Smooth muscle cell (in vitro differentiated cells): ENCODE measurements around the gene AVPI1. TPM values are rescaled to one million over a fixed set of nuclear protein-coding genes. Genes with fewer than 3 reads are reported as not detected.

Source experiments
- DNase-seq: peaks from one replicate; lab custom pipeline; 2025; ENCODE audit not compliant: unreplicated experiment; lab: John Stamatoyannopoulos, UW
- H2AFZ ChIP-seq: fragments of 200-600 bp; sonication (generic); 2 replicates; pipeline ENCODE4 v1.6.0; 2016; ENCODE audit warnings: antibody characterized with exemption, low read depth, mild to moderate bottlenecking
- H3F3A ChIP-seq: fragments of 200-600 bp; sonication (generic); 2 replicates; pipeline ENCODE4 v1.6.0; 2017; ENCODE audit warnings: antibody characterized with exemption, low read depth
- H3K27ac ChIP-seq: fragments of 200-600 bp; sonication (generic); 2 replicates; pipeline ENCODE4 v1.5.1; 2016; ENCODE audit warnings: low read depth, mild to moderate bottlenecking
- H3K27me3 ChIP-seq: fragments of 200-600 bp; sonication (generic); 2 replicates; pipeline ENCODE4 v1.6.1; 2016; ENCODE audit warnings: low read depth, mild to moderate bottlenecking
- H3K36me3 ChIP-seq: fragments of 200-600 bp; sonication (generic); 2 replicates; pipeline ENCODE4 v1.5.1; 2016; ENCODE audit warnings: low read depth
- H3K4me1 ChIP-seq: fragments of 200-600 bp; sonication (generic); 2 replicates; pipeline ENCODE4 v1.5.1; 2016; ENCODE audit warnings: low read depth
- H3K4me2 ChIP-seq: fragments of 200-600 bp; sonication (generic); 2 replicates; pipeline ENCODE4 v1.6.0; 2016; ENCODE audit warnings: mild to moderate bottlenecking
- H3K4me3 ChIP-seq: fragments of 200-600 bp; sonication (generic); 2 replicates; pipeline ENCODE4 v1.5.1; 2016; ENCODE audit warnings: mild to moderate bottlenecking
- H3K79me2 ChIP-seq: fragments of 200-600 bp; sonication (generic); 2 replicates; pipeline ENCODE4 v1.6.0; 2016; ENCODE audit warnings: low read depth, mild to moderate bottlenecking
- H3K9ac ChIP-seq: fragments of 200-600 bp; sonication (generic); 2 replicates; pipeline ENCODE4 v1.6.0; 2016; ENCODE audit warnings: low read depth
- H3K9me3 ChIP-seq: fragments of 200-600 bp; sonication (generic); replicated peaks from 2 replicates; pipeline ENCODE4 v1.5.1; 2016; ENCODE audit warnings: low read depth
- H4K20me1 ChIP-seq: fragments of 200-600 bp; sonication (generic); 2 replicates; pipeline ENCODE4 v1.6.0; 2016; ENCODE audit warnings: low read depth
- WGBS: methylation state at CpG from one replicate; pipeline ENCODE4 v1.1.7; 2016; ENCODE audit warnings: low lambda C conversion rate; 5-methylcytosine and 5-hydroxymethylcytosine counted together
- polyA plus RNA-seq: library from polyadenylated mRNA; unstranded; fragments of >200 nt; fragmentation: Nextera tagmentation; extraction: Ambion mirVana; gene quantifications from 2 replicates; pipeline ENCODE4 v1.2.1, GENCODE V29; 2016
- total RNA-seq: library from RNA; depleted of rRNA; stranded (reverse); fragments of >200 nt; gene quantifications from 2 replicates; pipeline ENCODE4 v1.2.3, GENCODE V29; 2014
- TF ChIP-seq, protein P1 (sequence below): fragments of 200-600 bp; sonication (generic); IDR thresholded peaks from 2 replicates; pipeline ENCODE4 v1.5.1; 2017; ENCODE audit warnings: borderline replicate concordance, mild to moderate bottlenecking, antibody characterized with exemption; ENCODE audit not compliant: insufficient read depth, poor library complexity, severe bottlenecking

Gene AVPI1
- total and polyA plus RNA-seq, 2 experiments from 2014 or later, result 23.8 to 32.5 TPM

DNA sequence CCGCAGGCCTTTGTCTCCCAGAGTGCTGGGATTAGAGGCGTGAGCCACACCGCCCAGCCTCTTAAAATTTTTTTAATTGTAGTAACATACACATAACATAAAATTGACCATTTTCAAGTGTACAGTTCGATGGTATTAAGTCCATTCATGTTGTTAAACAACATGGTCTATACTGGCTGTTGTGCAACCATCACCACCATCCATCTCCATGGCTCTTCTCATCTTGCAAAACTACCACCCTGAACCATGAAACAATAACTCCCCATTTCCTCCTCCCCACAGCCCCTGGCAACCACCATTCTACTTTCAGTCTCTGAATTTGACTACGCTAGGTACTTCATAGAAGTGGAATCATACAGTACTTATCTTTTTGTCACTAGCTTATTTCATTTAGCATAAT, 42.0 kb upstream of the AVPI1 start:
- H3K27ac ChIP-seq, result no peak overlapping the region
- no peaks in the 10 kb centered on the region for H3K36me3 ChIP-seq
- no peaks in the 10 kb centered on the region for H3K79me2 ChIP-seq
- H3K27me3 ChIP-seq, result no peaks in the 10 kb centered on the region
- no peak overlapping the region for H3K9ac ChIP-seq
- no peak for DNase-seq
- H3F3A ChIP-seq, result no peaks in the 10 kb centered on the region
- no peak overlapping the region for H2AFZ ChIP-seq
- H3K4me3 ChIP-seq, result no peak overlapping the region
- H3K9me3 ChIP-seq, result no peaks in the 10 kb centered on the region
- H4K20me1 ChIP-seq, result no peaks in the 10 kb centered on the region
- no peak overlapping the region for H3K4me2 ChIP-seq
- WGBS, result 94% methylated on average over 5 of the region's 5 CpGs
- no peaks in the 10 kb centered on the region for H3K4me1 ChIP-seq
- TF ChIP-seq, protein P1, sequence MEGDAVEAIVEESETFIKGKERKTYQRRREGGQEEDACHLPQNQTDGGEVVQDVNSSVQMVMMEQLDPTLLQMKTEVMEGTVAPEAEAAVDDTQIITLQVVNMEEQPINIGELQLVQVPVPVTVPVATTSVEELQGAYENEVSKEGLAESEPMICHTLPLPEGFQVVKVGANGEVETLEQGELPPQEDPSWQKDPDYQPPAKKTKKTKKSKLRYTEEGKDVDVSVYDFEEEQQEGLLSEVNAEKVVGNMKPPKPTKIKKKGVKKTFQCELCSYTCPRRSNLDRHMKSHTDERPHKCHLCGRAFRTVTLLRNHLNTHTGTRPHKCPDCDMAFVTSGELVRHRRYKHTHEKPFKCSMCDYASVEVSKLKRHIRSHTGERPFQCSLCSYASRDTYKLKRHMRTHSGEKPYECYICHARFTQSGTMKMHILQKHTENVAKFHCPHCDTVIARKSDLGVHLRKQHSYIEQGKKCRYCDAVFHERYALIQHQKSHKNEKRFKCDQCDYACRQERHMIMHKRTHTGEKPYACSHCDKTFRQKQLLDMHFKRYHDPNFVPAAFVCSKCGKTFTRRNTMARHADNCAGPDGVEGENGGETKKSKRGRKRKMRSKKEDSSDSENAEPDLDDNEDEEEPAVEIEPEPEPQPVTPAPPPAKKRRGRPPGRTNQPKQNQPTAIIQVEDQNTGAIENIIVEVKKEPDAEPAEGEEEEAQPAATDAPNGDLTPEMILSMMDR, result no peak

- no peaks in the 10 kb centered on the region for H3K27me3 ChIP-seq
- H3K4me1 ChIP-seq, result no peaks in the 10 kb centered on the region
- TF ChIP-seq, protein P1, result no peak
- no peak for DNase-seq
- no peaks in the 10 kb centered on the region for H3K36me3 ChIP-seq
- H4K20me1 ChIP-seq, result no peaks in the 10 kb centered on the region
- H3F3A ChIP-seq, result no peaks in the 10 kb centered on the region
- H3K4me2 ChIP-seq, result peak overlapping the region; percentile 71
- H3K4me3 ChIP-seq, result peak overlapping the region; percentile 36
- no peaks in the 10 kb centered on the region for H3K9me3 ChIP-seq
- peak overlapping the region; percentile 49 for H2AFZ ChIP-seq
- peak overlapping the region; percentile 42 for H3K27ac ChIP-seq
- no peak overlapping the region for H3K9ac ChIP-seq
- no peaks in the 10 kb centered on the region for H3K79me2 ChIP-seq
- WGBS, result 23% methylated on average over 8 of the region's 8 CpGs
These were observed 39.7 kb upstream of the AVPI1 start for GRCh38 chr10:97726636-97727178.

GRCh38 chr10:97724341-97724941, 37.4 kb upstream of the AVPI1 start:
- H3K9ac ChIP-seq, result no peak overlapping the region
- no peaks in the 10 kb centered on the region for H3K27me3 ChIP-seq
- TF ChIP-seq, protein P1, result no peak
- no peaks in the 10 kb centered on the region for H3K79me2 ChIP-seq
- no peaks in the 10 kb centered on the region for H3K9me3 ChIP-seq
- 81% methylated on average over 5 of the region's 5 CpGs for WGBS
- DNase-seq, result no peak
- H3K4me3 ChIP-seq, result no peak overlapping the region
- no peak overlapping the region for H3K4me2 ChIP-seq
- no peaks in the 10 kb centered on the region for H4K20me1 ChIP-seq
- no peak overlapping the region for H3K27ac ChIP-seq
- H3K4me1 ChIP-seq, result peaks cover under 1% of the 10 kb centered on the region
- H2AFZ ChIP-seq, result no peak overlapping the region
- no peaks in the 10 kb centered on the region for H3K36me3 ChIP-seq
- H3F3A ChIP-seq, result no peaks in the 10 kb centered on the region

- TF ChIP-seq, protein P1, result no peak
- Histone ChIP-seq H3K36me3 (no peaks in the 10 kb centered on the region), H3K9ac (no peak overlapping the region), H2AFZ (no peak overlapping the region), H3K4me1 (peaks cover 13% of the 10 kb centered on the region), H3K27me3 (no peaks in the 10 kb centered on the region), H3K27ac (no peak overlapping the region), H3K4me3 (no peak overlapping the region), H3K4me2 (no peak overlapping the region), H3F3A (no peaks in the 10 kb centered on the region), H3K9me3 (no peaks in the 10 kb centered on the region), H3K79me2 (no peaks in the 10 kb centered on the region), H4K20me1 (peaks cover 2% of the 10 kb centered on the region)
- WGBS, result 86% methylated on average over 3 of the region's 3 CpGs
- no peak for DNase-seq
These were observed 36.0 kb upstream of the AVPI1 start for GRCh38 chr10:97723001-97723400.
